ENCODE data around the gene CACNG4. TPM values are rescaled to one million over a fixed set of nuclear protein-coding genes. Genes with fewer than 3 reads are reported as not detected.

Gene CACNG4
- total and polyA plus RNA-seq, 5 experiments from 2014 or later = not detected

GRCh38 chr17:66956941-66957340, 7.6 kb upstream of the CACNG4 start:
- Mint-ChIP-seq H3K9me3 (no peaks in the 10 kb centered on the region), H3K27ac (no peak overlapping the region)
- POLR2A ChIA-PET = no interaction called here

DNA sequence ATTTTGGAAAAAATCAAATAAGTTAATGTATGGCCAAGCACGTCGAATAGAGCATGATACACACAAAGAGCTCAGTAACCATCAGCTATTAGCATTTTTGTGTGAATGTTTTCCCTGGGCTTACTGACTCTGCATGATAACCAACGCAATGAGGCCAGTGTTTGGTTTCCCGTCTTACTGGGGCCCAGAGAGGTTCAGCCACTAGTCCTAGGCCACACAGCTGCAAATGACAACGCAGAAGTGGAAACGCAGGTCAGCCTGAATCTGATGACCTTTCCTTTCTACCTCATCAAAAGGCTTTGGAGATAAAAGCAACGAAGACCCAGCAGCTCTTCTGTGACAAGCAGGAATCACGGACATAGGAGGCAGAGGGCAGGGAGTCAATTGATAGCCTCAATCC, 7.2 kb upstream of the CACNG4 start:
- no peaks in the 10 kb centered on the region for H3K36me3 Mint-ChIP-seq
- no peaks in the 10 kb centered on the region for H3K9me3 Mint-ChIP-seq
- H3K4me3 Mint-ChIP-seq = no peak overlapping the region
- peaks cover 0 to 2% (median 0%) of the 10 kb centered on the region in 4 donors for H3K4me1 Mint-ChIP-seq
- H3K27me3 Mint-ChIP-seq = peaks cover 5 to 23% (median 18%) of the 10 kb centered on the region in 5 donors
- POLR2A ChIA-PET = no interaction called here
- DNase-seq (no peak), ATAC-seq (no peak)
- no peak overlapping the region for H3K27ac Mint-ChIP-seq

More at GRCh38 chr17:66956941-66957340, 7.6 kb upstream of the CACNG4 start:
- no peak overlapping the region for H3K4me3 Mint-ChIP-seq
- H3K36me3 Mint-ChIP-seq = no peaks in the 10 kb centered on the region
- peaks cover 4 to 19% (median 14%) of the 10 kb centered on the region in 5 donors for H3K27me3 Mint-ChIP-seq
- ATAC-seq (no peak), DNase-seq (no peak)
- peaks cover 0 to 2% (median 0%) of the 10 kb centered on the region in 4 donors for H3K4me1 Mint-ChIP-seq

DNA sequence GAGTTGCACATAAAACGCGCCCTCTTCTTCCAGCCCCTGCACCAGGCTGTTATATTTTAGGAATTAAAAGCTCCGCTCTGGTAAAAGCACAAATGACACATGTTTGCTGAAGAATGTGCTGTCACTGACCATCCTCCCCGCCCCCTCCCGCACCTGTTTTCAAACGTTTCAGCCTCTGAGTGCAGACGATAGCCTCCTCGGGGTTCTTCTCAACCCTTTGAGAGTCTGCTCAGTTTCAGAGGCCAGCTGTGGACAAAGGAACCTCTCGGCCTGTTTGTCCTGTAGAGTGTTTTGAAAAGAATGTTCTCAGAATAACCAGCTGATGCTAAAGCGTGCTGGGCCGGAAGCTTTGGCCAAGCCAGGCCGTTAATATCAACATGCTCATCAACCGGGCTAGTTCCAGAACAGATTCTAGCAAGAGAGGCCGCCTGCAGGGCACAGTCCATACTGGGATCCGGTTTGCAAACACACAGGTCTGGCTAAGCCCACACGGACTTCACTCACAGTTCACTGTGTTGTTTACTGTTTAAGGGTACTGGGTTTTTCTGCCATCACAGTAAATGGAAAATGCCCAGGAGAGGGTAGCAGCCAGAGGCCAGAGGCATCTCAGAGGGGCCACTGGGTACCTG, 6.4 kb upstream of the CACNG4 start:
- no peak for ATAC-seq
- Mint-ChIP-seq H3K36me3 (no peaks in the 10 kb centered on the region), H3K9me3 (no peaks in the 10 kb centered on the region), H3K4me3 (no peak overlapping the region), H3K4me1 (peaks cover 0 to 2% (median under 1%) of the 10 kb centered on the region in 4 donors), H3K27ac (no peak overlapping the region), H3K27me3 (peaks cover 10 to 31% (median 25%) of the 10 kb centered on the region in 5 donors)
- no peak for DNase-seq
- POLR2A ChIA-PET = no interaction called here

DNA sequence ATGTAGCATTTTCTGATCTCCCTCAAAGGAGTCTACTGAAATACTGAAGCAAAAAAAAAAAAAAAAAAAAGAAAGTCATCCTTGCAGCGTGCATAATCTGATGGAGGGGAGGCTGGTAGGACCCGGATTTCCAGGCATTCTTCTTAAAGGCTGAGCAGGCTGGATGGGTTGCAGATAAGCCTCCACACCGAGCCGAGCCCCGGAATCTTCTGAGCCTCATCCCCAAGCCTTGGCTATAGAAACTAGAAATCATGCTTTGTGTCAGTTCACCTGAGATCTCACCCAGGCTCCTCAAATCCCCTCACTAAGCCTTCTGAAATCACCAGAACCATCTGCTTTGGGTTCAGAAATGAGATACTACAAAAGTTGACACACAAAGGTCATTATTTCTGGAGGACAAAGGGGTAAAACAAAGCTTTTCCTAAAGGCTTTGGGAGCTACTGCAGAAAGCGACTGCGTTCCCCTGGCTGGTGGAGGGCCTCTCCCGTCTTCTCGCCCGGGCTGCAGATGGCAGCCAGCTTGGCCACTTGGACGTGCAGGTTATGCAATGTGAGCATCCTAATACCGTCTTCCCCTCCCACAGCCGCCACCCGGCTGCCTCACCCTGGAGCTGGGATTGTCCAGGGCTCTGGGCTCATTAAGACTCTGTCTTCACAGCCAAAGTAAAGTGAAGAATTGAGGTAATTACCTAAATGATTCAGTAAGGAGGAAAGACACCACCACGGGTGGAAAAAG, 4.7 kb upstream of the CACNG4 start:
- Mint-ChIP-seq H3K4me3 (no peak overlapping the region), H3K27ac (peak overlapping the region in 1 of 10 donors; percentile 40), H3K9me3 (no peaks in the 10 kb centered on the region), H3K4me1 (peaks cover 4 to 6% (median 5%) of the 10 kb centered on the region in 4 donors), H3K27me3 (peaks cover 17 to 42% (median 34%) of the 10 kb centered on the region in 5 donors), H3K36me3 (peaks cover 0 to 8% (median 0%) of the 10 kb centered on the region in 3 donors)
- no peak for ATAC-seq
- DNase-seq = no peak
- POLR2A ChIA-PET = no interaction called here

- POLR2A ChIA-PET = no interaction called here
- ATAC-seq = no peak
- H3K4me1 Mint-ChIP-seq = peaks cover 4 to 7% (median 5%) of the 10 kb centered on the region in 4 donors
- no peaks in the 10 kb centered on the region for H3K9me3 Mint-ChIP-seq
- H3K36me3 Mint-ChIP-seq = peaks cover 0 to 8% (median 0%) of the 10 kb centered on the region in 3 donors
- H3K27ac Mint-ChIP-seq = no peak overlapping the region
- no peak for DNase-seq
- H3K4me3 Mint-ChIP-seq = no peak overlapping the region
- peaks cover 17 to 42% (median 32%) of the 10 kb centered on the region in 5 donors for H3K27me3 Mint-ChIP-seq
Measured at GRCh38 chr17:66960613-66961012, 3.9 kb upstream of the CACNG4 start.

GRCh38 chr17:66963521-66963908, 992 bp upstream of the CACNG4 start:
- H3K4me1 Mint-ChIP-seq = peaks cover 6 to 16% (median 15%) of the 10 kb centered on the region in 4 donors
- H3K4me3 Mint-ChIP-seq = peak overlapping the region in 9 of 10 donors; percentile 20 to 80 (median 59)
- H3K27ac Mint-ChIP-seq = no peak overlapping the region
- peaks cover 0 to 2% (median 0%) of the 10 kb centered on the region in 9 donors for H3K9me3 Mint-ChIP-seq
- POLR2A ChIA-PET = no interaction called here
- DNase-seq (no peak), ATAC-seq (no peak)
- H3K27me3 Mint-ChIP-seq = peaks cover 35 to 69% (median 53%) of the 10 kb centered on the region in 5 donors
- H3K36me3 Mint-ChIP-seq = peaks cover 0 to 12% (median 0%) of the 10 kb centered on the region in 3 donors

- H3K27ac Mint-ChIP-seq = peak overlapping the region in 1 of 10 donors; percentile 13
- H3K9me3 Mint-ChIP-seq = peaks cover 0 to 2% (median 0%) of the 10 kb centered on the region in 9 donors
- H3K4me1 Mint-ChIP-seq = peaks cover 4 to 17% (median 15%) of the 10 kb centered on the region in 4 donors
- peak; percentile 25 to 35 for ATAC-seq
- peak in 1 of 10 donors; percentile 20 for DNase-seq
- peaks cover 0 to 12% (median 0%) of the 10 kb centered on the region in 3 donors for H3K36me3 Mint-ChIP-seq
- peak overlapping the region; percentile 46 to 79 (median 62) for H3K4me3 Mint-ChIP-seq
- peaks cover 41 to 77% (median 63%) of the 10 kb centered on the region in 5 donors for H3K27me3 Mint-ChIP-seq
- POLR2A ChIA-PET = no interaction called here
Measured at GRCh38 chr17:66964930-66965800, 658 bp downstream of the CACNG4 start.

GRCh38 chr17:66965801-66966262, 1.3 kb downstream of the CACNG4 start:
- H3K36me3 Mint-ChIP-seq = peaks cover 0 to 12% (median 0%) of the 10 kb centered on the region in 3 donors
- peaks cover 4 to 17% (median 15%) of the 10 kb centered on the region in 4 donors for H3K4me1 Mint-ChIP-seq
- ATAC-seq = peak in 1 of 2 donors; percentile 27

GRCh38 chr17:66966298-66966697, 1.8 kb downstream of the CACNG4 start:
- Mint-ChIP-seq H3K27me3 (peaks cover 45 to 80% (median 74%) of the 10 kb centered on the region in 5 donors), H3K4me3 (peak overlapping the region in 9 of 10 donors; percentile 53 to 83 (median 65)), H3K4me1 (peaks cover 4 to 17% (median 15%) of the 10 kb centered on the region in 4 donors), H3K36me3 (peaks cover 0 to 12% (median 0%) of the 10 kb centered on the region in 3 donors), H3K9me3 (peaks cover 0 to 2% (median 0%) of the 10 kb centered on the region in 9 donors), H3K27ac (no peak overlapping the region)
- DNase-seq (no peak), ATAC-seq (no peak)
- POLR2A ChIA-PET = no interaction called here

More at GRCh38 chr17:66965801-66966262, 1.3 kb downstream of the CACNG4 start:
- Mint-ChIP-seq H3K4me3 (peak overlapping the region; percentile 28 to 82 (median 64)), H3K27ac (no peak overlapping the region), H3K9me3 (peaks cover 0 to 2% (median 0%) of the 10 kb centered on the region in 9 donors), H3K27me3 (peaks cover 44 to 78% (median 69%) of the 10 kb centered on the region in 5 donors)
- no peak for DNase-seq
- POLR2A ChIA-PET = no interaction called here

- no peak for DNase-seq
- Mint-ChIP-seq H3K27me3 (peaks cover 47 to 85% (median 79%) of the 10 kb centered on the region in 5 donors), H3K4me3 (peak overlapping the region; percentile 53 to 83 (median 66)), H3K36me3 (peaks cover 0 to 12% (median 0%) of the 10 kb centered on the region in 3 donors), H3K9me3 (peaks cover 0 to 2% (median 0%) of the 10 kb centered on the region in 9 donors), H3K4me1 (peaks cover 6 to 17% (median 15%) of the 10 kb centered on the region in 4 donors), H3K27ac (peak overlapping the region in 1 of 10 donors; percentile 37)
- POLR2A ChIA-PET = no interaction called here
- no peak for ATAC-seq
Measured at GRCh38 chr17:66966704-66967418, 2.4 kb downstream of the CACNG4 start.

DNA sequence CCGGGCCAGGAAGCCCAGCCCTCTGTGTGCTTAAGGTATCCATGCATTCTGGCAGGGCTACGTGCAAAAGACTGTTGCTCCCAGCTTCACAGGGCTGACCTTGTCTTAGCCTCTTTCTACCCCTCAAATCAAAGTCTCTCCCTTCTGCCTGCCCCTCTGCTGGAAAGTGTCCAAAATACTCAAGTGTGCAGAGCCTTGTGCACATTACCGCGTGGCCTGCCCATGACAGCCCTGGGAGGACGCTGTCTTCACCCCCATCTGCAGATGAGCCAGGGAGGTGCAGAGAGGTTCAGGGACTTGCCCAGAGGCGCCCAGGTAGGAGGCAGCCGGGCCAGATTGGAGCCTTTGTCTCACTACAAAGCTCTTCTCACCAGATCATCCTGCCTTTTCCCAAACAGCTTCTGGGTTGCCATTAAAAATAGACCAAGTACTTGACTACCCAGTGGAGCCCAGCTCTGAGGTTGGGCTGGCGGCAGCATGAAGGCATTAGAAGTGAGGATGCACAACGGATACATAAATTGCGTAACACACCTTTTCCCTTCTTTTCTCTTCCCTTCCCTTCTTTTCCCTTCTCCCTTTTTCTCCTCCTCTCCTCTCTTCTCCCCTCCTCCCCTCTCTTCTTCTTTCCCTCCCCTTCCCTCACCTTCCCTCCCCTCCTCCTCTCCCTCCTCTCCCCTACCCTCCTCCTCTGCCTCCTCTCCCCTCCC, 3.5 kb downstream of the CACNG4 start:
- Mint-ChIP-seq H3K27me3 (peaks cover 42 to 78% (median 72%) of the 10 kb centered on the region in 5 donors), H3K4me1 (peaks cover 7 to 17% (median 15%) of the 10 kb centered on the region in 4 donors), H3K27ac (peak overlapping the region in 1 of 10 donors; percentile 71), H3K36me3 (peaks cover 0 to 12% (median 0%) of the 10 kb centered on the region in 3 donors), H3K4me3 (peak overlapping the region in 1 of 10 donors; percentile 50), H3K9me3 (peaks cover 0 to 2% (median 0%) of the 10 kb centered on the region in 9 donors)
- ATAC-seq (no peak), DNase-seq (no peak)
- POLR2A ChIA-PET = no interaction called here
